SH-SY5Y (cell line): ENCODE data around the gene GRID2.

Experiments used
- GATA2 ChIP-seq: IDR thresholded peaks from 2 replicates; pipeline ENCODE4 v1.6.1; 2011; ENCODE audit warnings: mild to moderate bottlenecking, low read depth, low read length
- GATA3 ChIP-seq: IDR thresholded peaks from 2 replicates; pipeline ENCODE4 v1.6.1; 2011; ENCODE audit warnings: low read depth, mild to moderate bottlenecking, low read length, moderate library complexity

GRCh38 chr4:93337196-93337595 is 1033.4 kb downstream of the GRID2 start:
- TF ChIP-seq GATA2, result no peak
- TF ChIP-seq GATA3, result no peak
